MCF 10A (cell line): ENCODE data around the gene RHBDD1. TPM values are rescaled to one million over a fixed set of nuclear protein-coding genes. Genes with fewer than 3 reads are reported as not detected.

Experiments
- BruUV-seq: library from RNA; stranded (reverse); fragments of 400-500 nt; replicated peaks from 2 replicates; lab custom pipeline; 2021; lab: Mats Ljungman, UMichigan
- CTCF ChIA-PET: fragments of 300-600 bp; sonication (Branson Sonifier 250); formaldehyde crosslinking; extraction: SDS; loops from one replicate; lab custom pipeline; 2021; ENCODE audit warnings: antibody characterized with exemption, inconsistent platforms; lab: Yijun Ruan, JAX
- POLR2A ChIA-PET: fragments of 300-600, 350-650 bp; sonication (Branson Sonifier 250); formaldehyde crosslinking; extraction: SDS; loops from one replicate; lab custom pipeline; 2020; ENCODE audit warnings: antibody characterized with exemption, inconsistent platforms; lab: Yijun Ruan, JAX
- DNase-seq: peaks from one replicate; pipeline ENCODE4 v3.0.0-alpha.2; 2018; ENCODE audit not compliant: unreplicated experiment
- H3K27ac Mint-ChIP-seq: one replicate; pipeline ENCODE4 v1.8.0; 2022; ENCODE audit warnings: mild to moderate bottlenecking, low read depth, mixed read lengths; ENCODE audit not compliant: unreplicated experiment
- H3K27me3 Mint-ChIP-seq: one replicate; pipeline ENCODE4 v1.8.0; 2022; ENCODE audit warnings: mixed read lengths; ENCODE audit not compliant: insufficient read depth, unreplicated experiment
- H3K36me3 Mint-ChIP-seq: one replicate; pipeline ENCODE4 v1.8.0; 2022; ENCODE audit warnings: mild to moderate bottlenecking, moderate library complexity, mixed read lengths; ENCODE audit not compliant: insufficient read depth, unreplicated experiment
- H3K4me1 Mint-ChIP-seq: one replicate; pipeline ENCODE4 v1.8.0; 2022; ENCODE audit warnings: mixed read lengths; ENCODE audit not compliant: insufficient read depth, unreplicated experiment
- H3K4me3 Mint-ChIP-seq: one replicate; pipeline ENCODE4 v1.8.0; 2022; ENCODE audit warnings: mild to moderate bottlenecking, moderate library complexity, mixed read lengths; ENCODE audit not compliant: unreplicated experiment
- H3K9me3 Mint-ChIP-seq: one replicate; pipeline ENCODE4 v1.8.0; 2022; ENCODE audit warnings: mixed read lengths; ENCODE audit not compliant: unreplicated experiment
- intact Hi-C: fragments of 100-400 bp; cut with micrococcal nuclease; formaldehyde crosslinking; loops from 2 replicates; pipeline ENCODE4 v1.14.1; 2022
- total RNA-seq: library from RNA; stranded (reverse); gene quantifications from 2 replicates; pipeline ENCODE4 v1.2.3, GENCODE V29; 2022
- TF ChIP-seq, protein P1 (sequence below): fragments of 200-600 bp; IDR thresholded peaks from one replicate; pipeline ENCODE4 v1.8.0; 2022; ENCODE audit warnings: antibody characterized with exemption, mild to moderate bottlenecking; ENCODE audit not compliant: unreplicated experiment

Gene RHBDD1
- total RNA-seq, 1 experiment from 2014 or later = 76.0 TPM

DNA sequence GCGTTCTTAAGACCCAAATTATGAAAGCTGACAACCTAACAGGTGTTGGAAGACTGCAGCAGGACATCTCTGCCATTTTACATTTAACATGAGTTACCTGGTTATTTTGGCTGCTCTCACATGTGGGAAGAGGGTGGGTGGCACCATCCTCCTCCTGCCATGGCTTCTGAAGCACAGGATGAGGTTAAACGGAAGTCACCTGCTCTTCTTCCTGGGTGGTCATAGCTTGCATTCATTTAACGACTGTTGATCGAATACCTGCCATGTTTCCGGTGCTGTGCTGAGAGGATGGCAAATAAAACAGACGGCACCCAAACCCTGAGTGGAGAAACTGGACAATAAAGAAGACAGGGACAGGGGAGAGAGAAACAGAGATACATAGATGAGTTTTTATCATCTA lies 118.0 kb downstream of the RHBDD1 start:
- intact Hi-C loops = no loop called here
- ChIA-PET CTCF (no interaction called here), POLR2A (no interaction called here)
- Mint-ChIP-seq H3K4me3 (no peak overlapping the region), H3K36me3 (no peaks in the 10 kb centered on the region), H3K27me3 (no peaks in the 10 kb centered on the region), H3K9me3 (peaks cover 8% of the 10 kb centered on the region), H3K27ac (peak overlapping the region; percentile 75), H3K4me1 (no peaks in the 10 kb centered on the region)
- DNase-seq = no peak
- BruUV-seq = no TSS peak
- TF ChIP-seq, protein P1, sequence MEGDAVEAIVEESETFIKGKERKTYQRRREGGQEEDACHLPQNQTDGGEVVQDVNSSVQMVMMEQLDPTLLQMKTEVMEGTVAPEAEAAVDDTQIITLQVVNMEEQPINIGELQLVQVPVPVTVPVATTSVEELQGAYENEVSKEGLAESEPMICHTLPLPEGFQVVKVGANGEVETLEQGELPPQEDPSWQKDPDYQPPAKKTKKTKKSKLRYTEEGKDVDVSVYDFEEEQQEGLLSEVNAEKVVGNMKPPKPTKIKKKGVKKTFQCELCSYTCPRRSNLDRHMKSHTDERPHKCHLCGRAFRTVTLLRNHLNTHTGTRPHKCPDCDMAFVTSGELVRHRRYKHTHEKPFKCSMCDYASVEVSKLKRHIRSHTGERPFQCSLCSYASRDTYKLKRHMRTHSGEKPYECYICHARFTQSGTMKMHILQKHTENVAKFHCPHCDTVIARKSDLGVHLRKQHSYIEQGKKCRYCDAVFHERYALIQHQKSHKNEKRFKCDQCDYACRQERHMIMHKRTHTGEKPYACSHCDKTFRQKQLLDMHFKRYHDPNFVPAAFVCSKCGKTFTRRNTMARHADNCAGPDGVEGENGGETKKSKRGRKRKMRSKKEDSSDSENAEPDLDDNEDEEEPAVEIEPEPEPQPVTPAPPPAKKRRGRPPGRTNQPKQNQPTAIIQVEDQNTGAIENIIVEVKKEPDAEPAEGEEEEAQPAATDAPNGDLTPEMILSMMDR = no peak

DNA sequence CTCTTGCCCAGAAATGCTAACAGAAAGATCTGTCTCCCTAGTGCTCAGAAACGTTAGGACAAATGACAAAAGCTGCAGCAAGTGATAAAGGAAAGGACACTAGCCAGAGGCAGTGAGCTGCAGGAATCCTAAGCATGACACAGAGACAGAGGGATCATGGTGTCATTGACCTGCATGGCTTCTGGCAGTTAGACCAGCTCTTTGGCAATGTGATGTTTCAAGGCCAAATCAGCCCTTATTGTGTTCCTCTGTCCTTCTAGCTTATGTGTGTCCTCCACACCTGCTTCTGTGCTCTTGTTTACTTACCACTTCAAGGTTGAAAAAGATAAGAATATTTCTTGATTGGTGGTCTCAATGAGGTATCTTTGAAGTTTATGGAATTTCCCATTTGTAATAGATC lies 120.8 kb downstream of the RHBDD1 start:
- Mint-ChIP-seq H3K27ac (no peak overlapping the region), H3K36me3 (no peaks in the 10 kb centered on the region)
- TF ChIP-seq, protein P1 = no peak

DNA sequence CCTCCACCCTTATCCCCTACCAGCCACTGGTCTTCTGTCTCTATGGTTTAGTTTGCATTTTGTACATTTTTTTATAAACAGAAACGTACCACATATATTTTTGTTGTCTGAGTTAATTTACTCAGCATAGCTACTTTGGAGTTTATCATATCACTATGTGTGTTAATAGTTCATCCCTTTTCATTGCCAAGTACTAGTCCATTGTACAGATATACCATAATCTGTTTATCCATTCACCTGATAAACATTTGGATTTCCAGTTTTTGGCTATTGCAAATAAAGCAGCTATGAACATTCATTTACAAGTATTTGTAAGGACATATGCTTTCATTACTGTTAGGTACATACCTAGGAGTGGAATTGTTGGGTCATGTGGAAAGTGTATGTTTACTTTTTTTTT lies 123.6 kb downstream of the RHBDD1 start:
- Mint-ChIP-seq H3K27me3 (no peaks in the 10 kb centered on the region), H3K36me3 (no peaks in the 10 kb centered on the region)
- CTCF ChIA-PET = no interaction called here

More for the DNA sequence above, 120.8 kb downstream of the RHBDD1 start:
- Mint-ChIP-seq H3K27me3 (no peaks in the 10 kb centered on the region), H3K9me3 (peaks cover 8% of the 10 kb centered on the region), H3K4me1 (no peaks in the 10 kb centered on the region), H3K4me3 (no peak overlapping the region)
- ChIA-PET POLR2A (interaction anchor here (0.9 kb wide), 1 partner anchor 10 kb away, joined by 3 read pairs; no protein-coding TSS in a partner anchor), CTCF (no interaction called here)
- no TSS peak for BruUV-seq
- intact Hi-C loops = no loop called here
- DNase-seq = no peak

DNA sequence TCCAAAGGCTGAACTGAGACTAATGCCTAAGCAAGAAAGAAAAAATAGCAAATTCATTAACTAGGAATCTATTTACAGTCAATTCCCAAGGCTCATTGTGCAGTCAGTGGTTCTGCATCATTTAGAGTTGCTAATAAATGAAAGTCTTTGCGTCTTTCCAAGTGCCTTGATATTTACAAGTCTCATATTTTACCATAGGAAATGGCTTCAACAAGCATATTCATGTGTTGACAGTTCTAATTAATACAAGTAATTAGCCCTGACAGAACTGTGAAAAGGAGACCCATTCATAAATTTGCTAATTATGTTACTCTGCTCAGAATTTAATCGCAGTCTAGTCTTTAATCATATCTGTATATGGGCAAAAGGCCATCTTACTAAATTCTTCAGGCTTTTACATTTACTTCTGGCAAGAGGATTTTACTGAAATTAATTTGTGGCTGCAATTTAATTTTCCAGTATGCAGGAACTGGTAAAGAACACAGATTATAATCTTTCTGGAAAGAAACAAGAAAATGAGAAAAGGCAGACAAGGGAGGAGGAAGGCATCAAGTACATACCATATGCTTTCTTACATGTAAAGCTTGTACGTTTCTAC lies 126.4 kb downstream of the RHBDD1 start:
- no peak overlapping the region for H3K27ac Mint-ChIP-seq
- H3K36me3 Mint-ChIP-seq = no peaks in the 10 kb centered on the region
- no peaks in the 10 kb centered on the region for H3K27me3 Mint-ChIP-seq
- H3K4me1 Mint-ChIP-seq = no peaks in the 10 kb centered on the region
- DNase-seq = no peak
- CTCF ChIA-PET = no interaction called here
- BruUV-seq = no TSS peak
- H3K4me3 Mint-ChIP-seq = no peak overlapping the region
- intact Hi-C loops = no loop called here
- POLR2A ChIA-PET = interaction anchor here (0.6 kb wide), 1 partner anchor 620 kb away, joined by 3 read pairs; no protein-coding TSS in a partner anchor
- peaks cover 8% of the 10 kb centered on the region for H3K9me3 Mint-ChIP-seq
- TF ChIP-seq, protein P1 = no peak

More for the DNA sequence above, 123.6 kb downstream of the RHBDD1 start:
- POLR2A ChIA-PET = interaction anchor here (0.5 to 1.0 kb wide), 3 partner anchors 15 to 165 kb away, joined by 3 to 6 read pairs (median 5); partner anchors contain the start of gene RHBDD1
- Mint-ChIP-seq H3K4me1 (no peaks in the 10 kb centered on the region), H3K4me3 (no peak overlapping the region), H3K27ac (no peak overlapping the region), H3K9me3 (peaks cover 8% of the 10 kb centered on the region)
- TF ChIP-seq, protein P1 = no peak
- BruUV-seq = no TSS peak
- no peak for DNase-seq
- intact Hi-C loops = no loop called here
